ENCODE data around the gene HAT1. TPM values are rescaled to one million over a fixed set of nuclear protein-coding genes. Genes with fewer than 3 reads are reported as not detected.
"Not testable (repeated sequence)": the region's sequence is repeated elsewhere in the genome, so short reads cannot be mapped to it uniquely, and the experiment has no call there.

Gene HAT1
- total RNA-seq, 1 donor from 2014 or later = 25.8 TPM

DNA sequence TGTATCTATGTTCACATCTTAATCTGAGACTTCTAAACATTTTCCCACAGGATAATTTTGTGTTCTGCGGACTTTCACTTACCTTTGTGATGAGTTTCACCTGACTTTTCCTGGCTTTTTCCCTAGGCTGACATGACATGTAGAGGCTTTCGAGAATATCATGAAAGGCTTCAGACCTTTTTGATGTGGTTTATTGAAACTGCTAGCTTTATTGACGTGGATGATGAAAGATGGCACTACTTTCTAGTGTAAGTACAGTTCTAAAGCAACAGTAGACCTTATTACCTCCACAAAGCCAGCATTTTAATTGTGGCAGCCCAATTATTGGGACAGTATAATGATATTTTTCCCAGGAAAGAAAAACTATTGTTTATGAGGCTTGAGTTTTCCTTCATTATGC lies 43.4 kb downstream of the HAT1 start:
- peaks cover 3% of the 10 kb centered on the region for H3K36me3 ChIP-seq (ENCODE audit: control insufficient read depth, insufficient read depth, low read length)
- no peaks in the 10 kb centered on the region for H3K27me3 ChIP-seq (ENCODE audit: control insufficient read depth, insufficient read depth, low read length)
- TF ChIP-seq, protein P1, sequence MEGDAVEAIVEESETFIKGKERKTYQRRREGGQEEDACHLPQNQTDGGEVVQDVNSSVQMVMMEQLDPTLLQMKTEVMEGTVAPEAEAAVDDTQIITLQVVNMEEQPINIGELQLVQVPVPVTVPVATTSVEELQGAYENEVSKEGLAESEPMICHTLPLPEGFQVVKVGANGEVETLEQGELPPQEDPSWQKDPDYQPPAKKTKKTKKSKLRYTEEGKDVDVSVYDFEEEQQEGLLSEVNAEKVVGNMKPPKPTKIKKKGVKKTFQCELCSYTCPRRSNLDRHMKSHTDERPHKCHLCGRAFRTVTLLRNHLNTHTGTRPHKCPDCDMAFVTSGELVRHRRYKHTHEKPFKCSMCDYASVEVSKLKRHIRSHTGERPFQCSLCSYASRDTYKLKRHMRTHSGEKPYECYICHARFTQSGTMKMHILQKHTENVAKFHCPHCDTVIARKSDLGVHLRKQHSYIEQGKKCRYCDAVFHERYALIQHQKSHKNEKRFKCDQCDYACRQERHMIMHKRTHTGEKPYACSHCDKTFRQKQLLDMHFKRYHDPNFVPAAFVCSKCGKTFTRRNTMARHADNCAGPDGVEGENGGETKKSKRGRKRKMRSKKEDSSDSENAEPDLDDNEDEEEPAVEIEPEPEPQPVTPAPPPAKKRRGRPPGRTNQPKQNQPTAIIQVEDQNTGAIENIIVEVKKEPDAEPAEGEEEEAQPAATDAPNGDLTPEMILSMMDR (IDR thresholded peaks at IDR 0.05; ENCODE audit: insufficient read depth, low read length, severe bottlenecking) = no peak
- no peak for DNase-seq (ENCODE audit: low read depth)
- no peak overlapping the region for H3K4me3 ChIP-seq (ENCODE audit: low read depth, low read length)
- no peak for FAIRE-seq

DNA sequence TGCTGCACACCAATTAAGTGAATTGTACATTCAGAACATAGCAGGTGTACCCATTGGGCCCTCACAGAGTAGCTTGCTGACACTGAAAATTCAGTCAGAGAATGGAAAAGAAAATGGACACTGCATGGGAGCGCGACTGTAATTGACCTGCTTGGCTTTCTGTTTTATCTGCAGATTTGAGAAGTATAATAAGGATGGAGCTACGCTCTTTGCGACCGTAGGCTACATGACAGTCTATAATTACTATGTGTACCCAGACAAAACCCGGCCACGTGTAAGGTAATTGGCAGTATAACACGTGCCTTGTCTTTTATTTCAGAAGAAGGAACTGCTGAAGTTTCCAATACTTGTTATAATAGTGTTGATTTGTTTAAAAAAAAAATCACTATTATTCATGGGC lies 44.0 kb downstream of the HAT1 start:
- no peaks in the 10 kb centered on the region for H3K27me3 ChIP-seq (ENCODE audit: control insufficient read depth, insufficient read depth, low read length)
- no peak overlapping the region for H3K4me3 ChIP-seq (ENCODE audit: low read depth, low read length)
- H3K36me3 ChIP-seq (ENCODE audit: control insufficient read depth, insufficient read depth, low read length) = peaks cover 3% of the 10 kb centered on the region
- no peak for FAIRE-seq
- DNase-seq (ENCODE audit: low read depth) = no peak
- TF ChIP-seq, protein P1 (IDR thresholded peaks at IDR 0.05; ENCODE audit: insufficient read depth, low read length, severe bottlenecking) = no peak

DNA sequence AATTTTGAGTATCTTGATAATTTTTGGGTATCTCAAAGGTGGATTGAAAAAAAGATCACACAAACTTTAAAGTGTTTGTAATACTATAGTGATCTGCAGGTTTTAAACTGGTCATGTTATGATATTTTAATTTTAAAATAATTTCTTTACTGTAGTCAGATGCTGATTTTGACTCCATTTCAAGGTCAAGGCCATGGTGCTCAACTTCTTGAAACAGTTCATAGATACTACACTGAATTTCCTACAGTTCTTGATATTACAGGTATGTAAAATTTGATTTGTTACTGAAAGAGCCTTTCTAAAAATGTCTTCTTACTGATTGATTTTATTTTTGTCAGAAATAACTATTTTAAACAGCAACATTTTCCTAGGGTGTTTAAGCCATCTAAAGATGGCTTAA lies 44.4 kb downstream of the HAT1 start:
- no peak for DNase-seq (ENCODE audit: low read depth)
- TF ChIP-seq, protein P1 (IDR thresholded peaks at IDR 0.05; ENCODE audit: insufficient read depth, low read length, severe bottlenecking) = no peak
- Histone ChIP-seq H3K4me3 (ENCODE audit: low read depth, low read length) (no peak overlapping the region), H3K27me3 (ENCODE audit: control insufficient read depth, insufficient read depth, low read length) (no peaks in the 10 kb centered on the region), H3K36me3 (ENCODE audit: control insufficient read depth, insufficient read depth, low read length) (peaks cover 3% of the 10 kb centered on the region)
- no peak for FAIRE-seq

DNA sequence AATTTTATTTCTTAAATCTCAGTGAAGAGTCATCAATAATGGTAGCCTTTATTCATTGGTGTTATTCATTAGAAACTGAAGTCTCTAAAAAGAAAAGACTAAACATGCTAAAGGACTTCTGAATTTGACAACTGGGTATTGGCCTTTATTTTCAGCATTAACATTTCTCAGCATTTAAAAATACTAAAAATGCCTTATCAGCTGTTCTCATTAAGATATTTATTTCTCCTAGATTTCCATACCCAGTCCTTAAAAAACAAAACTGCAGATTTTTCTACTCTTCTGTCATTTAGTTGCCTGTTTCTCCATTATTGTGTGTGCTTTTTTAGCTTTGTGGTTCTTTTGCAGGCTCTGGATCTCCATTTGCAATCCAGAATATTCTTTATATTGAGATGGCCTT lies 46.2 kb downstream of the HAT1 start:
- H3K4me3 ChIP-seq (ENCODE audit: low read depth, low read length) = no peak overlapping the region
- TF ChIP-seq, protein P1 (IDR thresholded peaks at IDR 0.05; ENCODE audit: insufficient read depth, low read length, severe bottlenecking) = no peak
- no peak for FAIRE-seq
- no peak for DNase-seq (ENCODE audit: low read depth)
- peaks cover 5% of the 10 kb centered on the region for H3K36me3 ChIP-seq (ENCODE audit: control insufficient read depth, insufficient read depth, low read length)
- no peaks in the 10 kb centered on the region for H3K27me3 ChIP-seq (ENCODE audit: control insufficient read depth, insufficient read depth, low read length)

DNA sequence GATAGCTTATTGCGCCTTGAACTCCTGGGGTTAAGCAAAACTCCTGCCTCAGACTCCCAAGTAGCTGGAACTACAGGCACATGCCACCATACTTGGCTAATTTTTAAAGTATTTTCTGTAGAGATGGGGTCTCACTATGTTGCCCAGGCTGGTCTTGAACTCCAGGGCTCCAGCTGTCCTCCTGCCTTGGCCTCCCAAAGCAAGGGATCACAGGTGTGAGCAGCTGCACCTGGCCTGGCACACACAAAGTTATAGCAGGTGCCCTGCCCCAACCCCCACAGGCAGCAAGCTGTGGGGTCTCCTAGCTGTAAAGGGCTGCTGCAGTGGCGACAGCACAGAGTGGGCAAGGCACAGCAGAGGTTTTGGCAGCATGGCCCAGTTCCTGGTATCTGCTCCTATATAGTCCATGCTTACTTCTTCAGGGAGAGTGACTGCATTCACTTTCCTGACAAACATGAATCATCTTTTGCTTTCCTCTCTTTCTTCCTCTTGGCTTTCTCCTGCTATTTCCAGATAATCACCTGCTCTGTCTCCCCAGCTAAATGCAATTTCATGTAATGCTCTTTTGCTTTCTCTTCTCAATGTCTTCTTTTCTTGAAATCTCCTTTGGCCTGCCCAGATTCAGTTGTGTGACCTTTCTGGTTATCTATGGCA lies 50.2 kb downstream of the HAT1 start:
- no peaks in the 10 kb centered on the region for H3K27me3 ChIP-seq (ENCODE audit: control insufficient read depth, insufficient read depth, low read length)
- no peak overlapping the region for H3K4me3 ChIP-seq (ENCODE audit: low read depth, low read length)
- FAIRE-seq = no peak
- TF ChIP-seq, protein P1 (IDR thresholded peaks at IDR 0.05; ENCODE audit: insufficient read depth, low read length, severe bottlenecking) = no peak
- peak; percentile 5 for DNase-seq (ENCODE audit: low read depth)
- peaks cover 2% of the 10 kb centered on the region for H3K36me3 ChIP-seq (ENCODE audit: control insufficient read depth, insufficient read depth, low read length)

DNA sequence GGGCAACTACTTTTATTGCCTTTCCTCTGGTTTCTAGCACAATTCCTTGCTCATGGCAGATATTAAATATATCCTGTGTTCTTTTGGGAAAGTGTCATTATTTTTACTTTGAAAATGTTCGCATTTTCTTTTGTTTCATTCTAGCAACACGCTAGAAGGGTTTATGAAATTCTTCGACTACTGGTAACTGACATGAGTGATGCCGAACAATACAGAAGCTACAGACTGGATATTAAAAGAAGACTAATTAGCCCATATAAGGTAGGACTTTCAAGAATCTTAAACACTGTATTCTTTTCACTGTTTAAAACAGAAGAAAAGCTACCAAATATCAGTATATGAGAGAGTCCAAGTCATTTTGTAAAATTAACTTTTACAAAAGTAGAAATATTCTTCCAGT lies 56.8 kb downstream of the HAT1 start:
- H3K27me3 ChIP-seq (ENCODE audit: control insufficient read depth, insufficient read depth, low read length) = no peaks in the 10 kb centered on the region
- peaks cover 1% of the 10 kb centered on the region for H3K36me3 ChIP-seq (ENCODE audit: control insufficient read depth, insufficient read depth, low read length)
- FAIRE-seq = no peak
- TF ChIP-seq, protein P1 (IDR thresholded peaks at IDR 0.05; ENCODE audit: insufficient read depth, low read length, severe bottlenecking) = no peak
- no peak overlapping the region for H3K4me3 ChIP-seq (ENCODE audit: low read depth, low read length)
- no peak for DNase-seq (ENCODE audit: low read depth)

DNA sequence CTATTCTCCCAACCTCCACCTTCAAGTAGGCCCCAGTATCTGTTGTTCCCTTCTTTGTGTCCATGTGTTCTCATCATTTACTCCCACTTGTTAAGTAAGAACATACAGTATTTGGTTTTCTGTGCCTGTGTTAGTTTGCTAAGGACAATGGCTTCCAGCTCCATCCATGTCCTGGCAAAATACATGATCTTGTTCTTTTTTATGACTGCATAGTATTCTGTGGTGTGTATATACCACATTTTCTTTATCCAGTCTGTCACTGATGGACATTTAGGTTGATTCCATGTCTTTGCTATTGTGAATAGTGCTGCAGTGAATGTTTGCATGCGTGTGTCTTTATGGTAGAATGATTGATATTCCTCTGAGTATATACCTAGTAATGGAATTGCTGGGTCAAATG lies 61.7 kb downstream of the HAT1 start:
- H3K36me3 ChIP-seq (ENCODE audit: control insufficient read depth, insufficient read depth, low read length); DNase-seq (ENCODE audit: low read depth); H3K27me3 ChIP-seq (ENCODE audit: control insufficient read depth, insufficient read depth, low read length); H3K4me3 ChIP-seq (ENCODE audit: low read depth, low read length); FAIRE-seq: not testable (repeated sequence)
